Upper lobe of left lung (tissue), 6 donors: Measurements from ENCODE around the gene C11orf24. TPM values are rescaled to one million over a fixed set of nuclear protein-coding genes. Genes with fewer than 3 reads are reported as not detected.

ENCODE experiments used
- ATAC-seq, 2 donors: fragments of 200-7000 bp; cut with Tn5 transposase; one replicate each; pipeline ENCODE4 v1.9.1; 2022; ENCODE audit warnings: mild to moderate bottlenecking in 2 of 2, moderate library complexity in 2 of 2; ENCODE audit not compliant: low FRiP score in 2 of 2
- DNase-seq, 2 donors: peaks; one replicate each; pipeline ENCODE4 v3.0.0-alpha.2; 2019 to 2020
- H3K27ac ChIP-seq, 4 donors: fragments of 200-600 bp; sonication (generic); one replicate each; pipeline ENCODE4 v1.5.1; 2016 to 2019
- H3K27me3 ChIP-seq, 4 donors: fragments of 200-600 bp; sonication (generic); one replicate each; pipeline ENCODE4 v1.5.1; 2017 to 2019
- H3K36me3 ChIP-seq, 4 donors: fragments of 200-600 bp; sonication (generic); one replicate each; pipeline ENCODE4 v1.5.1; 2016 to 2019
- H3K4me1 ChIP-seq, 4 donors: fragments of 200-600 bp; sonication (generic); one replicate each; pipeline ENCODE4 v1.5.1; 2018 to 2019
- H3K4me3 ChIP-seq, 4 donors: fragments of 200-600 bp; sonication (generic); one replicate each; pipeline ENCODE4 v1.5.1; 2017 to 2019; ENCODE audit warnings: mild to moderate bottlenecking in 2 of 4, moderate library complexity in 1 of 4
- H3K9me3 ChIP-seq, 4 donors: fragments of 200-600 bp; sonication (generic); one replicate each; pipeline ENCODE4 v1.5.1; 2018 to 2019
- EP300 ChIP-seq, 4 donors: sonication (generic); formaldehyde crosslinking; IDR thresholded peaks; one replicate each; pipeline ENCODE4 v1.5.1; 2017; ENCODE audit warnings: antibody characterized with exemption in 4 of 4, control low read depth in 2 of 4
- POLR2A ChIP-seq, 4 donors: fragments of 450-650 bp; IDR thresholded peaks; one replicate each; pipeline ENCODE4 v1.5.1; 2016 to 2017; ENCODE audit warnings: antibody characterized with exemption in 4 of 4, mild to moderate bottlenecking in 2 of 4
- POLR2AphosphoS5 ChIP-seq, 2 donors: sonication (generic); formaldehyde crosslinking; IDR thresholded peaks; one replicate each; pipeline ENCODE4 v1.5.1; 2017; ENCODE audit warnings: antibody characterized with exemption in 2 of 2
- WGBS, 2 donors: methylation state at CpG; one replicate each; pipeline ENCODE4 v1.1.5; 2017 to 2018; 5-methylcytosine and 5-hydroxymethylcytosine counted together
- total RNA-seq, 6 donors: library from RNA; depleted of rRNA in 4 of 6; stranded (reverse); fragments of >200 nt in 4 of 6; gene quantifications; one replicate each; pipeline versions ENCODE4 v1.1.0 to v1.2.1, GENCODE V29; 2016 to 2021
- TF ChIP-seq, protein P1 (sequence below), 6 experiments: fragments of 450-650 bp in 4 of 6; fragments of 200-600 bp in 2 of 6; sonication (generic) in 2 of 6; IDR thresholded peaks; one replicate each; pipeline ENCODE4 v1.5.1; 2016 to 2019; ENCODE audit warnings: antibody characterized with exemption in 6 of 6
- donor health status: DM: no; HTN: no; CAD: no; lungs with moderate emphysema.
- donor health status: DM: no; HTN: yes; CAD: no; lungs with severe emphysema.

The C11orf24 gene
- total RNA-seq, 6 donors from 2014 or later: 13.9 to 37.5 (median 24.0) TPM

GRCh38 chr11:68298659-68299516 lies 27.1 kb upstream of the C11orf24 start:
- H3K4me1 ChIP-seq: peaks cover 9 to 18% (median 16%) of the 10 kb centered on the region in 4 donors
- H3K36me3 ChIP-seq: no peaks in the 10 kb centered on the region
- H3K27me3 ChIP-seq: no peaks in the 10 kb centered on the region
- DNase-seq: no peak
- no peak overlapping the region for H3K4me3 ChIP-seq
- 55 to 82% methylated on average over 12 to 15 of the region's 15 CpGs for WGBS, 2 donors
- no peaks in the 10 kb centered on the region for H3K9me3 ChIP-seq
- H3K27ac ChIP-seq: peak overlapping the region in 1 of 4 donors; percentile 3
- TF ChIP-seq, protein P1, sequence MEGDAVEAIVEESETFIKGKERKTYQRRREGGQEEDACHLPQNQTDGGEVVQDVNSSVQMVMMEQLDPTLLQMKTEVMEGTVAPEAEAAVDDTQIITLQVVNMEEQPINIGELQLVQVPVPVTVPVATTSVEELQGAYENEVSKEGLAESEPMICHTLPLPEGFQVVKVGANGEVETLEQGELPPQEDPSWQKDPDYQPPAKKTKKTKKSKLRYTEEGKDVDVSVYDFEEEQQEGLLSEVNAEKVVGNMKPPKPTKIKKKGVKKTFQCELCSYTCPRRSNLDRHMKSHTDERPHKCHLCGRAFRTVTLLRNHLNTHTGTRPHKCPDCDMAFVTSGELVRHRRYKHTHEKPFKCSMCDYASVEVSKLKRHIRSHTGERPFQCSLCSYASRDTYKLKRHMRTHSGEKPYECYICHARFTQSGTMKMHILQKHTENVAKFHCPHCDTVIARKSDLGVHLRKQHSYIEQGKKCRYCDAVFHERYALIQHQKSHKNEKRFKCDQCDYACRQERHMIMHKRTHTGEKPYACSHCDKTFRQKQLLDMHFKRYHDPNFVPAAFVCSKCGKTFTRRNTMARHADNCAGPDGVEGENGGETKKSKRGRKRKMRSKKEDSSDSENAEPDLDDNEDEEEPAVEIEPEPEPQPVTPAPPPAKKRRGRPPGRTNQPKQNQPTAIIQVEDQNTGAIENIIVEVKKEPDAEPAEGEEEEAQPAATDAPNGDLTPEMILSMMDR (IDR thresholded peaks at IDR 0.05): no peak
- TF ChIP-seq EP300 (IDR thresholded peaks at IDR 0.05): no peak
- TF ChIP-seq POLR2A (IDR thresholded peaks at IDR 0.05): no peak
- no peak for TF ChIP-seq POLR2AphosphoS5 (IDR thresholded peaks at IDR 0.05)
- ATAC-seq: peak in 1 of 2 donors; percentile 26

DNA sequence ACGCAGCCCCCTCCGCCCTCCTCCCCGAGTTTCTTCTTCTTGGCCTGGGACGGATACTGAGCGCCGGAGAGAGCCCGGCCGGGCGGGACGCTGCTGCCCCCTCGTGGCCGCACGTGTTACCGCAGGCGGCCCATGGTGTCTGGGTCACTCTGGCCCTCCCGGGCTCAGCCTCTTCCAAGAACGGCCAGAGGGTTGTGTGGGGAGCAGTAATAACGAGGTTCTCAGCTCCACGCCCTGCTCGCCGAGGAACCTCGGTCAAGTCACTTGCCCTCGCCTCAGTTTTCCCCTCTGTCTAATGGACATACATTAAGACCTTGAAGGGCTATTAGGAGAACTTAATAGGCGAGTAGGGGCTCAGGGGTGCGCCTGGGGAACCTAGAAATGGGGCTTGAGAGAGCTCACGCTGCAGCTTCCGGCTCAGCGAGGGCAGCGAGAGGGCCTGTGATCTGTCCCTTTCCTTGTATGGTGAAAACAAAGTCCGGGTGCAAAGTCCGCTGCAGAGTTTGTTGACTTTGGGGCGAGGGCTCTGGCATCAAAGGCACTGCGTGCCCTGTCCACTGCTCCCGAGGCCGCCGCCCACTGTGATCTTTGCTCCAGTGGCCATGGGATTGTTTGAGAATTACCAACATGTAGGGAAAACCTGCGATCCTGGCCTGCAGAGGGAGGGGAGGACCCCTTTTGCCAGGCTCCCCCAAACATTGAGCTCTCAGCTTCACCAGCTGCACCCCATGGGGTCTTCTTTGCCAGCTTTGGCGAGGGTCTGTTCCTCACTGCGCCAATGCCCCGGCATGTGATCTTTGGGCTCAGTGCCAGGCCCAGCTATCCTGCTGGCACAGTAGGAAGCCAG lies 26.3 kb upstream of the C11orf24 start:
- Histone ChIP-seq H3K4me3 (no peak overlapping the region), H3K36me3 (no peaks in the 10 kb centered on the region), H3K27me3 (no peaks in the 10 kb centered on the region), H3K4me1 (peaks cover 9 to 18% (median 13%) of the 10 kb centered on the region in 4 donors), H3K27ac (peak overlapping the region in 1 of 4 donors; percentile 3), H3K9me3 (no peaks in the 10 kb centered on the region)
- ATAC-seq (peak; percentile 96 to 98), DNase-seq (peak; percentile 75 to 97)
- 24 to 38% methylated on average over 26 to 39 of the region's 40 CpGs for WGBS, 2 donors
- TF ChIP-seq, protein P1 (IDR thresholded peaks at IDR 0.05): peak; percentile 94 to 99 (median 98)
- TF ChIP-seq POLR2A (IDR thresholded peaks at IDR 0.05): no peak
- no peak for TF ChIP-seq EP300 (IDR thresholded peaks at IDR 0.05)

DNA sequence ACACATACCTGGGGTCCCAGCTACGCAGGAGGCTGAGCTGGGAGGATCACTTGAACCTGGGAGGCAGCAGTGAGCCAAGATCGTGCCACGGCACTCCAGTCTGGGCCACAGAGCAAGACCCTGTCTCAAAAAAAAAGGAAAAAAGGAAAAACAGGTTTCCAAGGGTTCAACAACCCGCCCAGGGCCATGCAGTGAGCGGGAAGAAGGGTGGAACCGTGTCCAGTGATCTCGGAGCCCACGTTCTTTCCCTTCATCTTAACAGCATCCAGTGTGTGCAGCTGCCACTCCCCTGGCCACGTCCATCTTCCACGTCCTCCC lies 25.7 kb upstream of the C11orf24 start:
- ATAC-seq: no peak

DNA sequence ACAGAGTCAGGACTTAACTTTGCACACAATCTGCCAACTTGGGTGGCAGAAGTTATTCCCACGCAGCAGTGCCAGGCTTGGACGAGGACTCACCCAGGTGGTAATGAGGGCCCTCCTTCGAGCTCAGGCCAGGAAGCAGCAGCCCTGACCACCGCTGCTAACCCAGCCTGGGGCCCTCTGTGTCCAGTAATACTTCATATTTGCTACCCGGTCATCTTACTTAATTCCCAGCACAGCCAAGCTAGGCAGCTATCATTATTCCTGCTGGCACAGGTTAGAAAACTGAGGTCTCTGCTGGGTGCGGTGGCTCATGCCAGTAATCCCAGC lies 25.2 kb upstream of the C11orf24 start:
- 93 to 96% methylated on average over 4 to 6 of the region's 6 CpGs for WGBS, 2 donors
- Histone ChIP-seq H3K27me3 (no peaks in the 10 kb centered on the region), H3K36me3 (no peaks in the 10 kb centered on the region), H3K4me3 (no peak overlapping the region), H3K4me1 (peaks cover 9 to 18% (median 13%) of the 10 kb centered on the region in 4 donors), H3K27ac (no peak overlapping the region), H3K9me3 (no peaks in the 10 kb centered on the region)
- ATAC-seq (no peak), DNase-seq (no peak)
- TF ChIP-seq POLR2AphosphoS5 (IDR thresholded peaks at IDR 0.05) (no peak), POLR2A (IDR thresholded peaks at IDR 0.05) (no peak), EP300 (IDR thresholded peaks at IDR 0.05) (no peak)
- TF ChIP-seq, protein P1 (IDR thresholded peaks at IDR 0.05): no peak

More for the DNA sequence above, 25.7 kb upstream of the C11orf24 start:
- WGBS, 2 donors: 39 to 45% methylated on average over 10 of the region's 10 CpGs
- Histone ChIP-seq H3K27me3 (no peaks in the 10 kb centered on the region), H3K4me1 (peaks cover 9 to 18% (median 13%) of the 10 kb centered on the region in 4 donors), H3K9me3 (no peaks in the 10 kb centered on the region), H3K27ac (no peak overlapping the region), H3K4me3 (no peak overlapping the region), H3K36me3 (no peaks in the 10 kb centered on the region)
- TF ChIP-seq, protein P1 (IDR thresholded peaks at IDR 0.05): no peak
- TF ChIP-seq EP300 (IDR thresholded peaks at IDR 0.05) (no peak), POLR2A (IDR thresholded peaks at IDR 0.05) (no peak), POLR2AphosphoS5 (IDR thresholded peaks at IDR 0.05) (no peak)
- no peak for DNase-seq
